Stimulated activated CD4-positive, alpha-beta T cell treated with anti-CD3 and anti-CD28 coated beads, TNF-alpha, amount 100 ng/mL, for 1 hour (primary cell): ENCODE data around the gene CACNA2D3.

Experiments
- DNase-seq, 3 donors: peaks; one replicate each; pipeline ENCODE4 v3.0.0-alpha.2; 2020; ENCODE audit warnings: low read depth in 3 of 3, low spot score in 1 of 3

CACNA2D3 gene

DNA sequence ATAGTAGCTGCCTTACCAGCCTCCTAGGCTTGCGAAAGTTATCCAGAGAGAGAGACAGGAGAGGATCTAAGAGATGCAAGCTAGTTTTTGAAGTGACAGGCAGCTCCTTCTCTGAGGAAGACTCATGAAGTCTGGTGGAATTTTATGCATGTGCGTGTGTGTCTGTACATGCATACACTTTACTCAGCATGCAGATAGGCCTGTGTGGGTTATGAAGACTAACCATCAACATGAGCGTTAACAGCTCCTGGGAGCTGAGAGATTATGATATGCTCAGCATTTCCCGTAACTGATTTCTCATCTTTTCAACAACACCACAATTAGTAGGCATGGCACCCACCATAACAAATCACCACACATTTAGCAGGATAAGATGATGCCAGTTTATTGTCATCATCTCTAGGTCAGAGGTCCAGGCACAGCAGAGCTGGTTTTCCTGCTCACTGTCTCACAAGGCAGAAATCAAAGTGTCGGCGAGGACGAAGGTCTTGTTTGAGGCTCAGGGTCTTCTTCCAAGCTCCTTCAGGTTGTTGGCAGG, 239.5 kb downstream of the CACNA2D3 start:
- DNase-seq: no peak

DNA sequence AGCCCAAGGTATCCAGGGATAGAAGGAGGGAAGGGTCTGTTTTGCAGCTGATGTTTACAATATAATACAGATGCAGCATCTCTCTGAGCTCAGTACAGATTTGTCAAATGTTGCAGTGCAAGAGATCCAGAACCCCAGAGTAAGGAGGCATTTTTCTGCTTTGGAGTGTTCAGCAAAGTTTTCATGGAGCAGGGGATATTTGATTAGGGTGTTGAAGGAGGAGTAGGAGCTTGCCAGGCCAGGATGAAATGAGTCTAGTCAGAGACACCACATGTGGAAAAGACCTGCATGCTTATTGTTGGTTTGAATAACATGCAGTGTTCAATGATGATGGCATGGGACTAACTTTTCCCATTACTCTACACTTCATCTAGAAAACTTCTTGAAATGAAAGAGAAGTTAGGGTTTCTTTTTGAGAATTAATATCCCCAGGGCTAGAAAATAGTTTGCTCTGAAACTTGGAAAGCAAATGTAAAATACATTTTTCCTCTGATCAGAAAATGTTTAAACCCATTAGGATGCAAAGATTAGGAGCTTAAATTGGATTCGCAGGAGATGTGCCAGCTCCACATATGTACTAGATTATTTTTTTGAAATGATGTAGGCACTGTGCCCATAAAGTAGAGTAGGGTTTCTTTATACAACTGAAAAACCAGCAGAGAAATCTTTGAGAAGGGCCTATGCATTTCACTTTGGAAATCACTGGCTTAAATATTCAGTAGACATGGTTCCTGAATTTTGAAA, 243.8 kb downstream of the CACNA2D3 start:
- no peak for DNase-seq

DNA sequence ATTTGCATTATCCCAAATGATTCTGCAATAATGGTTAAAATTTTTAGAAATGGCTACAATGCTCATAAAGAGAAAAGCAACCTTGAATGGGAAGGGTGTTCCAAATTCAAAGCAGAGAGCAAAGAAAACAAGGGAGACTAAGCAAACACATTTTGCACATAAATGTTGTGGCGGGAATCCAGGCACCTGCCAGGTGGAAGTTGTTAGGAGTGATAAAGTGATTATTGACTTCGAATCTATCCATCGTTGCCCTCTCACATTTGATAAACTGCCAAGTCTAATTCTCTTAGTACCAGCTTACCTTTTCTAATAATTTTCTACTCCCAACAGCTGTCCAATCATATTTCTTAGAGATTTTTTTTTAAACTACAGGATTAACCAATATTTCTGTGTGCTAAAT, 244.5 kb downstream of the CACNA2D3 start:
- DNase-seq: no peak

DNA sequence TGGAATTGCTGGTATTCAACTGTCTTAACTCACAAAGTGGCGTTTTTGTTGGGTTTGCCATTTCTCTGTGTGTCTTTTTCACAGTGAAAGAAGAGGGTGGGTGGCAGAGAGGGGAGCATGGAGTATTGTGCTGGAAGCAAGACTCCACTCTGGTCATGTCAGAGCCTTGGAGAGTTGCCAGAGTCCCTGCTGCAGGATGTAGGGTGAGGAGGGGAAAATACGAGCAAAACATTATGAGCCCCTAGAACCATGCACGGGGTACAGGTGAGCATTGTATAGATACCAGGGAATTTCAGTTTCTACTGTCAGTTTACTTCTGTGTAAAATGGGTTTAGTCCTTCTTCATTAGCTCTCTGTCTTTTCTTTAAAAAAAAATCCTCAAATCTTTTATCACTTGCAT, 249.9 kb downstream of the CACNA2D3 start:
- no peak for DNase-seq

DNA sequence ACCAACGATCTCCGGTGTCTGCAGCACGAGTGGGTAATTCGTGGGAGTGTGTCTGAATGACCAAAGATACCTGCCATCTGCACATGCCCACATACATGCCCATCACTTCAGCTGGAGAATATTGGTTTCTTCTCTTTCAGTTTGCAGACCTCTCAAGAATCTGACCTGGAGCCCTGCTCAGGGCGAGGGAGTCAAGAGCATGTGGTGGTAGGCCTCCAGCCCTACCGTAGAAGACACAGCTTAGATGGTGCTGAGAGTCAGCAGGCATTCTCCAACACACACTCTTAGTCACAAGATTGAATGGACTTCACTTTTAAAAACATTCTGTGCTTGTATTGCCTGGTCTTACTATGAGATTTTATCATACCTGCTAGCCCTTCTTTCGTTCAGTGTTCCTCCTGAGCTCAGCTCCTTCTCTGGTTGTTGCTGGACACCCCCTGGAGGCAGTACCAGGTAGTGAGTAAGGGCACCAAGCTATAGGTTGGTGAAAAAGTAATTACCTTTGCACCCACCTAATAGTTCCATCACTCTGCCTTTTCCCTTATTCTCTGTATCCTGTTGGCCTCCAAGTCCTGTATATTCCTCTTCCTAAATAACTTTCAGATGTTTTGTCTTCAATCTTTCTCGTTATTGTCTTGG, 252.0 kb downstream of the CACNA2D3 start:
- DNase-seq: no peak

GRCh38 chr3:54376142-54376807, 253.9 kb downstream of the CACNA2D3 start:
- DNase-seq: no peak

DNA sequence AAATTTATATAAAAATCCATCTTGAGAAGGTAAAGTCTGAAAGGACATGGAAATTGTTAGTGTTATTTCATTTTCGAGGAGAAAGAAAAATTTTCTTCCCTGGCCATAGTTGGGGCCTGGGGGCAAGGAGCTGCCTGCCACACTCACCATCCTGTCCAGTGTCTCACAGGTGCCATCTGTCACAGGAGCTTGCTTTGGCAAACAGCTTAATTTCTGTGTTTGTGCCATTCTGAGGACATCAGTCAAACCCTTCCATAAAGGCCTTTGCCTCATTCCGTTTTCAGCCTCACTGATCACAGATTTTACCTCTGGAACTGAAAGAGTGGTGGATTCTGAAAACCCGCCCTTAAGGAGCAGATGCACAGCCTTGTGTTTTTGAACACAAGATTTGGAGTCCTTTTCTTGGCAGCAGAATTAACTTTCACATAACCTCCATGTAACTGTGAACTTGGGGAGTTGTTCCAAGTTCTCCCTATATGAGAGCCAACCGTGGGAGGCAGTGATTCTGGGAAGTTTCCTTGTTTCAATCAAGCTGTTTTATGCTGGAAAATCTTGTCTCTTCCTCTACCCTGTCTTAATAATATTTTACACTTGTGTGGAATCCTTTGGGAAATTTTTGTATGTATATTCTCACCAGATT, 254.7 kb downstream of the CACNA2D3 start:
- DNase-seq: no peak

GRCh38 chr3:54378184-54378583, 255.8 kb downstream of the CACNA2D3 start:
- DNase-seq: no peak

- no peak for DNase-seq
Measured at GRCh38 chr3:54384279-54384678, 261.9 kb downstream of the CACNA2D3 start.

- DNase-seq: no peak
Measured at GRCh38 chr3:54390582-54390981, 268.2 kb downstream of the CACNA2D3 start.

DNA sequence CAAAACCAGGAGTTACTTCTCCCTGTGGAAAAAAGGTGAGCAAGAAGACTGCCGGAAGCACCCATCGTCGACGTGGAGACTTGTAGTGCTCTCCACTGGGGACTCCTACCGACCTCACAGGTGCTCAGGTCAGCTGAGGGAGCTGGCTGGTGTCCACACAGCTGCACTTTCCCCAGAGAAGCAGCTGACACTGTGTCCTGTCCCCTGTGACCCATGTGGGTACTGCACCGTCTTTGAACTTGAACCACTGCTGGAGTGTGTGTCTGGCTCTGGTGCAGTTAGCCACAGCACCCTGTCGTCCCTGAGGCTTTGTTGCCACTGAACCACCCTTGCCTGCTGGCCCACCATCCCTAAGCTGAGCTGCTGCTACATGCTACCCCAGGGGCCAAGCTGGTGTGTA, 270.8 kb downstream of the CACNA2D3 start:
- DNase-seq: no peak

- no peak for DNase-seq
Measured at GRCh38 chr3:54408328-54408727, 286.0 kb downstream of the CACNA2D3 start.

GRCh38 chr3:54421943-54422342, 299.6 kb downstream of the CACNA2D3 start:
- no peak for DNase-seq

DNA sequence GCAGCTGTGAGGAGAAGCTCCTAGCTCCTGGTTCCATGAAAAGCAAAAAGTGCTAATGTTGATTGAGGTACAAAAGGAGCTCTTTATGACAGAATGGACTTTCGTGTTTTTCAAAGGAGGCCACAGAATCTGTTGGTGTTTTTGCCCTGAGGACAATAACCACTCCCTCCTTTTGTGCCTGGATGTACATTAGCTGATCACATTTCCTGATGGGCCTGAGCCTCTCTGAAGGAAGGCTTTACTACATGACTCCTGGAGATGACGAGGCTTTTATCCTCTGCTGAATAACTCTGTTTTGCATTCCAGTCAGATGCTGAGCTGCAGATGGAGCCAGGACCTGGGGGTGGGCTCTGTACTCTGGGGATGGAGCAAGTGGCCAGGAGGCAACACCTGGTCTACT, 301.9 kb downstream of the CACNA2D3 start:
- DNase-seq: no peak

GRCh38 chr3:54426381-54426780, 304.0 kb downstream of the CACNA2D3 start:
- no peak for DNase-seq

GRCh38 chr3:54427501-54427900, 305.1 kb downstream of the CACNA2D3 start:
- DNase-seq: no peak

DNA sequence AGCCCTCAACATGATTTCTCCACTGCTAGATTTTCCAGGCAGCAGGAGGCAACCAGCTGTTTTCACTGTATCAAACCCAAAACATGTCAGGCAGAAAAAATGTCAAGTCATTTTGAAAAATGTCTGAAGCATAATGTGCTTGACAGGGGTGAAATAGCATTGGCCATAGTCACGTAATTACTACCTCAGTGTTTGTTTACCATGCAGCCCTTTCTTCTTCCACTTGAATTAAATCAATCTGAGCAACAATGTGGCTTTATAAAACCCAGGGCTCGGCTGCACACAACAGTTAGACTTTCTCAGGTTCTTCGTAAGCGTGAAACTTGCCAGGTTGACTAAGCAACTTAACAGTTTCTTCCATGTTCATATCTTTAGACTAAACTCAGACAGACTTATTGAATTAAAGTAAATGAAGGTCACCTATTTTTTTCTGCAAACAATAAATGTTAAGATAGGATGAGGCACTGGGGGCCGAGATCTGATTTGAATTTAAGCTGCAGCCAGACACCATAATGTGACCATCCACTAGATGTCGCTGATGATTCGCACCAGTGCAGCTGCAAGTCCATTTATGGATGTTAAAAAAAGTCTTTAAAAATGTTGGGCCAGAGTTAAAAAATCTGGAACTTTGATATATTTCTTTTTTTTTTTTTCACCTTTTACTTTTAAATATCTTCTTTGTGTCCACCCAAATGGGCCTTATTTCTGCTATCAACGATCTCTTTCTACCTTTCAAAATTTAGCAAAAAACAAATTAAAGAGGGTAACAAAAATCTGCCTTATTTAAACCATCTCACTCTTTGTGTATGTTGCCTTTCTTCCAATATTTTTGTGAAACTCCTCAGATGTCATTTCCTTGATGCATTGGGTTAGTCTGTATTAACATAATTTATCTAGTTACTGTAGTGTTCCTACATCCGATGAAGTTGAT, 305.9 kb downstream of the CACNA2D3 start:
- no peak for DNase-seq

- no peak for DNase-seq
Measured at GRCh38 chr3:54432975-54433374, 310.6 kb downstream of the CACNA2D3 start.

DNA sequence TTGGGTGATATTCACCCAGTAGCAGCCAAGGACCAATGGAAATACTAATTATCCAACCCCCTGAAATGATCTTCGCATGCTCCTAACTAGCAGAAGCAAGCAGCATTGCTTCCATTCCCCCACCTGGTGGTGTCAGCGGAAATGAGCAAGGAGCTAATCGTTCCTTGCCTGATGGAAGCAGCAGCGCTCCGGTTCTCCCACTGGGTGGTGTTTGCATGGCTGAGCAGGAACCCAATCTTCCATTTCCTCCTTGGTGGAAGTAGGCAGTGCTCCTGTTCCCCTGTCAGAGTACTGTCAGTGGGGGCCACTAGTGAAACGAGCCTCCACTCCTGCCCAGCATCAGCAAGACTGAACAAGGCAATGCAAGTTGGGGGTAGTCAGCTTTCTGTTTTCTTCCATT, 311.5 kb downstream of the CACNA2D3 start:
- DNase-seq: no peak

DNA sequence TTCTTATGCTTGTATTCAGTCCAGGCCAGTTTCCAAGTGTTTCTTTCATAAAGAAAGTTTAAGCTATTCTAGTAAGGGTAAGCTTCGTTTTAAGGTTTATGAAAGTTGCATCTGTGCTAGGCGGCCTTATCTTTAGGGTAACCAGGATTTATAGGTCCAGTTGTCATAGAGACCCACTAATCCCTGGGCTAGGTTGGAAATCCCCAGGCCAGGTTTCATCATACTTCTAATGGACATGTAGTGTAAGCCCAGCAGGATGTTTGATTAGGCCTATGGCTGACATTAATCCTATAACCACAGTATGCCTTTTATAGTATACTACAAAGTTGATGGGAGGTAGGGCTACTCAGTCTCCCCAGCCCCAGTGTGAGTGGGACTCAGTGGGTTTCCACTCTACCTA, 312.4 kb downstream of the CACNA2D3 start:
- DNase-seq: no peak

- no peak for DNase-seq
Measured at GRCh38 chr3:54437271-54437670, 314.9 kb downstream of the CACNA2D3 start.
